ENCODE data around the gene WASF3.

DNA sequence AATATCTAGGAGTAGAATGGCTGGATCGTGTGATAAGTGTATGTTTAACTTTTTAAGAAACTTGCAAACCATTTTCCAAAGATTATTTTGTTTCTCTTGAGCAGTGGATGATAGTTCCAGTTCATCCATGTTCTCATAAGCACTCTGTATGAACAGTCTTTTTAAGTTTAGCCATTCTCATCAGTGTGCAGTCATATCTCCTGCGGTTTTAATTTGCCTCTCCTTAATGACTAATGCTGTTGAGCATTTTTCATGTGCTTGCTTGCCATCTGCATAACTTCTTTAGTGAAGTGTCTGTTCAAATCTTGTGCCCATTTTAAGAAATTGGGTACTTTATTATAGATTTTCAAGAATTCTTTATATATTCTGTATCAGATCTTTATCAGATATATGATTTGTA is 58.6 kb downstream of the WASF3 start:
- TF ChIP-seq GATA2 (IDR thresholded peaks at IDR 0.05; ENCODE audit: low read depth, low read length) (no peak), GATA3 (IDR thresholded peaks at IDR 0.05; ENCODE audit: low read depth, low read length) (no peak)
